Thoracic aorta (tissue), 2 donors: ENCODE measurements around the gene KLHL1. TPM values are rescaled to one million over a fixed set of nuclear protein-coding genes. Genes with fewer than 3 reads are reported as not detected.

Source experiments
- ATAC-seq: fragments of 150-250 bp; one replicate; pipeline ENCODE4 v1.8.0; 2017; ENCODE audit warnings: low read depth; ENCODE audit not compliant: insufficient number of reproducible peaks, low FRiP score
- DNase-seq: peaks from one replicate; pipeline ENCODE4 v3.0.0-alpha.2; 2020; ENCODE audit warnings: low spot score
- H3K27ac ChIP-seq, 2 donors: fragments of 200-600 bp; sonication (generic); 1 replicate in 1 of 2; 2 replicates in 1 of 2; pipeline ENCODE4 v1.5.1; 2016; ENCODE audit warnings: mild to moderate bottlenecking in 2 of 2, moderate library complexity in 2 of 2
- H3K27me3 ChIP-seq: fragments of 200-600 bp; sonication (generic); replicated peaks from 2 replicates; pipeline ENCODE4 v1.6.0; 2016; ENCODE audit warnings: mild to moderate bottlenecking; ENCODE audit not compliant: insufficient read depth
- H3K36me3 ChIP-seq: fragments of 200-600 bp; sonication (generic); one replicate; pipeline ENCODE4 v1.5.1; 2016
- H3K4me1 ChIP-seq, 2 donors: fragments of 200-600 bp; sonication (generic); 1 replicate in 1 of 2; 2 replicates in 1 of 2; pipeline versions ENCODE4 v1.5.1 to v1.6.0; 2016; ENCODE audit warnings: low read depth in 2 of 2, mild to moderate bottlenecking in 1 of 2; ENCODE audit not compliant: control insufficient read depth in 1 of 2
- H3K4me3 ChIP-seq: fragments of 200-600 bp; sonication (generic); 2 replicates; pipeline ENCODE4 v1.5.1; 2016; ENCODE audit warnings: mild to moderate bottlenecking
- H3K9me3 ChIP-seq: fragments of 200-600 bp; sonication (generic); 2 replicates; pipeline ENCODE4 v1.5.1; 2016
- total RNA-seq, 2 donors: library from RNA; depleted of rRNA; stranded (reverse); fragments of >200 nt; gene quantifications; one replicate each; pipeline versions ENCODE4 v1.1.0 to v1.2.3, GENCODE V29; 2016
- TF ChIP-seq, protein P1 (sequence below): fragments of 200-600 bp; sonication (generic); IDR thresholded peaks from one replicate; pipeline ENCODE4 v1.5.1; 2019; ENCODE audit warnings: antibody characterized with exemption

KLHL1 gene
- total RNA-seq, 2 donors from 2014 or later = not detected

DNA sequence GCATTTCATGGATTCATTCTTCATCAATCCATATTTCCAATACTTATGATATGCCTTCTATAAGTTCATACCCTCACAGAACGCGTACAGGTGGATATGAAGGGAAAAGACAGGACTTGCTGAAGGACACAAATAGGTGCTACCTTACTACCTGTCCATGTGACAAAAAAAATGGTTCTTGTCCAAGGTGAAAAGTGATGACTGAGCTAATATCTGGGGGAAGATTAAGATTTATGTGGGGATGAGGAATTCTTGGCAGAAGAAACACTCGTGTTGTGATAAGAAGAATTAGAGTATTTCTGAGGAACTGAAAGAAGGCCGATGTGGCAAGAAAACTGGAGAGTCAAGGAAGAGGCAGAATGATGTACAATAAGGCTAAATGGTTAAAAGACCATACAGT lies 357.0 kb downstream of the KLHL1 start:
- H3K4me3 ChIP-seq = no peak overlapping the region
- TF ChIP-seq, protein P1, sequence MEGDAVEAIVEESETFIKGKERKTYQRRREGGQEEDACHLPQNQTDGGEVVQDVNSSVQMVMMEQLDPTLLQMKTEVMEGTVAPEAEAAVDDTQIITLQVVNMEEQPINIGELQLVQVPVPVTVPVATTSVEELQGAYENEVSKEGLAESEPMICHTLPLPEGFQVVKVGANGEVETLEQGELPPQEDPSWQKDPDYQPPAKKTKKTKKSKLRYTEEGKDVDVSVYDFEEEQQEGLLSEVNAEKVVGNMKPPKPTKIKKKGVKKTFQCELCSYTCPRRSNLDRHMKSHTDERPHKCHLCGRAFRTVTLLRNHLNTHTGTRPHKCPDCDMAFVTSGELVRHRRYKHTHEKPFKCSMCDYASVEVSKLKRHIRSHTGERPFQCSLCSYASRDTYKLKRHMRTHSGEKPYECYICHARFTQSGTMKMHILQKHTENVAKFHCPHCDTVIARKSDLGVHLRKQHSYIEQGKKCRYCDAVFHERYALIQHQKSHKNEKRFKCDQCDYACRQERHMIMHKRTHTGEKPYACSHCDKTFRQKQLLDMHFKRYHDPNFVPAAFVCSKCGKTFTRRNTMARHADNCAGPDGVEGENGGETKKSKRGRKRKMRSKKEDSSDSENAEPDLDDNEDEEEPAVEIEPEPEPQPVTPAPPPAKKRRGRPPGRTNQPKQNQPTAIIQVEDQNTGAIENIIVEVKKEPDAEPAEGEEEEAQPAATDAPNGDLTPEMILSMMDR = no peak
- no peaks in the 10 kb centered on the region for H3K9me3 ChIP-seq
- H3K4me1 ChIP-seq = no peaks in the 10 kb centered on the region
- H3K36me3 ChIP-seq = no peaks in the 10 kb centered on the region
- ATAC-seq = no peak
- H3K27me3 ChIP-seq = no peaks in the 10 kb centered on the region
- no peak overlapping the region for H3K27ac ChIP-seq
- DNase-seq = no peak

DNA sequence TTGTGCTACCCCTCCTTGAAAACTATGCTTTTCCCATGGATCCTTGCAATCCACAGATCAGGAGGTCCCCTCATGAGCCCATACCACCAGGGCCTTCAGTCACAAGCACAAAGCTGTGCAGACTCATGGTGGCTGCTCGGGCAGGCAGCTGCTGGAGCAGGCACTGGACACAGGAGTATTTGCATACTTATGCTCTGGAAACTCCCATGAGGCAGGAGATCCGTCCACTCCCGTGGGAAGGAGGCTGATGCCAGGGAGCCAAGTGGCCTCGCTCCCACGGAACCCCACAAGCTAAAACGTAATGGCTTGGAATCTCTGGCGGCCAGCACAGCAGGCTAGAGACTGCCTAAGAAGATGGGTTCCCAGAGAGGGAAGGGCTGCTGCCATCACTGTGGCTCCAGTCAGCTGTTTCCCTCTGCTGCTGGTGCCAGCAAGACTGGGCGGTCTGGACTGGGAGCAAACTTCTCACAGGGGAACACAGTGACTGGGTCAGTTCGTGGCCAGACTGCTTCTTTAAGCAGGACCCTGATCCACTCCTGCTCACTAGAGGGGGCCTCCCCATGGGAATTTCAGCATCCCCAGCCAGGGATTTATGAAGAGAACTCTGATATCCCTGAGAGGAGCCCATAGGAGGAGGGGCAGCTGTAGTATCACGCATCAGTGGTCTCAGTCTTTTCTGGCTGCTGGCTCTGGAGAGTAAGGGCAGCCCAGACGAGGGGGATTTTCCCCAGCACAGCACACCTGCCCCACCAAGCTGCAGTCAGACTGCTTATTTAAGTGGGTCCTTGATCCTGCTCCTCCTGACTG lies 370.9 kb downstream of the KLHL1 start:
- no peaks in the 10 kb centered on the region for H3K4me1 ChIP-seq
- DNase-seq (no peak), ATAC-seq (no peak)
- TF ChIP-seq, protein P1 = no peak
- H3K9me3 ChIP-seq = no peaks in the 10 kb centered on the region
- H3K27me3 ChIP-seq = no peaks in the 10 kb centered on the region
- no peak overlapping the region for H3K4me3 ChIP-seq
- no peaks in the 10 kb centered on the region for H3K36me3 ChIP-seq
- no peak overlapping the region for H3K27ac ChIP-seq

DNA sequence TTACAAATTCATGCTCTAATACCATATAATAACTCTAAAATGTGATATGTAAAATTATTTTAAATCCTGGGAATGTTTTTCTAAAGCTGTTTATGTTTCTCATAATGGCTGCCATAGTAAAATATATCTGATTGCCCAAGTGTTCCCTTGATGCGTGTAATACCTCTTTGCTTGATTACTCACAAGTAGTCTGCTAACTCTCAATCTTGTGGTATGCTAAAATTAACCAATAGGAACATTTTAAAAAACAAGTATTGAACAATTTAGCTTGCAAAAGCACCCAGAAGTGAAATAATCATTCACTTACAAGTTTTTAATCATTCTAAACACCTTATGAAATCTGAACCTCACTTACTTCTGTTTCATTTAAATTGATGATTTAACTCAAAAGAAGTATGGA lies 386.6 kb downstream of the KLHL1 start:
- Histone ChIP-seq H3K9me3 (no peaks in the 10 kb centered on the region), H3K27ac (no peak overlapping the region), H3K27me3 (no peaks in the 10 kb centered on the region), H3K36me3 (no peaks in the 10 kb centered on the region), H3K4me1 (no peaks in the 10 kb centered on the region), H3K4me3 (no peak overlapping the region)
- DNase-seq (no peak), ATAC-seq (no peak)
- TF ChIP-seq, protein P1 = no peak

DNA sequence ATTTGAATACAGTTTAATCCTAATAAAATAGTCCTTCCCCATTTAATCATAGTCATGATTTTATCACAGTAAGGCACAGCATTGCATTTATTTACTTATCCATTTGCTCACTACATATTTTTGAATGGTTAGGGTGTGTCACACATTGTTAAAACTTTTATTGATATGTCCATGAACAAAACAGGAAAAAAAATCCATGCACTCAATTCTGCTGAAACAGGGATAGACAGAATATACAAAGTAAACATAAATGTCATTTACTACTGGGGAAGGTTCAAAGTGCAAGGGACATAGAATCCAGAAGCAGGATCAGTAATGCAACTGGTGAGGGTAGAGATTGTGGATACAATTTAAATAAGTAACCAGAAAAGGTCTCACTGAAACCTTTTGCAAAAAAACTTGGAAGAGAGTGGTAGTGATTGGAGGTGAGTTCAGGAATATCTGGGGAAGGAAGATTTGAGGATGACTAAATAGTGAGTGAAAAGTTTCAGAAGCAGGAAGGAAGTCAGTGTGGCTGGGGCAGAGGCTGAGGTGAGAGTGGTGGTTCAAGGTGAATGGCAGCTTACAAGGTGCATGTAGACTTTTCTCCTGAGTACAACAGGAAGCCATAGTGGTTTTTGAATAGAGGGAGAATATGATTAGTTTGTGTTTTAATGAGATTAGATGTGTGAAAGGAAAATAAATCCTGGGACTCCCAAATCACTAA lies 387.8 kb downstream of the KLHL1 start:
- Histone ChIP-seq H3K4me3 (no peak overlapping the region), H3K27me3 (no peaks in the 10 kb centered on the region), H3K27ac (no peak overlapping the region), H3K9me3 (no peaks in the 10 kb centered on the region), H3K4me1 (no peaks in the 10 kb centered on the region), H3K36me3 (no peaks in the 10 kb centered on the region)
- TF ChIP-seq, protein P1 = no peak
- no peak for ATAC-seq
- DNase-seq = no peak

DNA sequence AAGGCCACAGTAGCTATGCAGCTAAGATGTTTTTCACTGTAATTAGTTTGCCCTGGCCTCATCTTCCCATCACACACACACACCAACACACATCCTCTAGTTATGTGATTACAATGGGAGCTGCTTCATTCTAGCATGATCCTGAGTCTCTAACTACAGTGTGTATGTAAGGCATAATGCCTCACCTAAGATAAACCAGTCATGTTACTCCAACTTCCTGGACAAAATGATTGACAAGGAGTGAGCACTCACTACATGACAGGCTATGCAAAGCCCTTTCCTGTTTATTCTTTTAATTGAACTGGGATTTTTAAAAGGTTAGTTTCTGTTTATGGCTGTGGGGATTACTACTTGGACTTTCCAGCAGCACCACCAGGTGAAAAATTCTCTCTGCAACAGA lies 401.4 kb downstream of the KLHL1 start:
- TF ChIP-seq, protein P1 = no peak
- H3K4me1 ChIP-seq = no peaks in the 10 kb centered on the region
- ATAC-seq (no peak), DNase-seq (no peak)
- no peaks in the 10 kb centered on the region for H3K9me3 ChIP-seq
- no peaks in the 10 kb centered on the region for H3K27me3 ChIP-seq
- H3K36me3 ChIP-seq = no peaks in the 10 kb centered on the region
- H3K27ac ChIP-seq = no peak overlapping the region
- H3K4me3 ChIP-seq = no peak overlapping the region
